ENCODE data around the gene PLCH1. TPM values are rescaled to one million over a fixed set of nuclear protein-coding genes. Genes with fewer than 3 reads are reported as not detected.
A peak's percentile ranks its signal among the peaks of the same experiment; 100 is the strongest.

PLCH1 gene
- total and polyA plus RNA-seq, 2 donors (not counting 1 experiment from before 2014, with no cell fraction given) = 0.27 TPM; not detected in 1

GRCh38 chr3:155746703-155747102 is 1.8 kb upstream of the PLCH1 start:
- Histone ChIP-seq H3K9ac (ENCODE audit: low read length) (no peak overlapping the region), H3K79me2 (ENCODE audit: control insufficient read depth, insufficient read depth, low read length) (no peaks in the 10 kb centered on the region), H3K4me2 (replicated peaks; ENCODE audit: low read depth, low read length, poor library complexity, severe bottlenecking) (no peak overlapping the region), H3K36me3 (replicated peaks in 1 of 2; ENCODE audit: control extremely low read depth in 1 of 2, control insufficient read depth in 1 of 2, extremely low read depth in 1 of 2, insufficient read depth in 2 of 2, low read length in 1 of 2) (no peaks in the 10 kb centered on the region), H3K27me3 (replicated peaks in 1 of 4; ENCODE audit: control extremely low read depth in 1 of 4, control insufficient read depth in 3 of 4, insufficient read depth in 4 of 4, low read length in 3 of 4) (peaks cover 0 to 28% (median 13%) of the 10 kb centered on the region in 4 experiments), H3K9me3 (ENCODE audit: control extremely low read depth in 1 of 3, control insufficient read depth in 2 of 3, insufficient read depth in 1 of 3, low read length in 2 of 3) (no peaks in the 10 kb centered on the region), H3K4me3 (ENCODE audit: control extremely low read depth in 1 of 5, extremely low read depth in 1 of 5, insufficient read depth in 1 of 5, low read depth in 2 of 5, low read length in 4 of 5) (no peak overlapping the region), H4K20me1 (ENCODE audit: control insufficient read depth, insufficient read depth, low read length, poor library complexity, severe bottlenecking) (no peaks in the 10 kb centered on the region), H2AFZ (ENCODE audit: insufficient read depth, low read depth, low read length, poor library complexity, severe bottlenecking) (no peak overlapping the region), H3K27ac (ENCODE audit: low read length in 2 of 2) (no peak overlapping the region), H3K4me1 (ENCODE audit: control insufficient read depth in 2 of 2, insufficient read depth in 2 of 2, low read length in 2 of 2) (peaks cover 9 to 28% of the 10 kb centered on the region in 2 donors)
- Mint-ChIP-seq H3K4me1 (peaks cover 23% of the 10 kb centered on the region), H3K4me3 (no peak overlapping the region), H3K27me3 (peaks cover 14% of the 10 kb centered on the region), H3K27ac (no peak overlapping the region), H3K9me3 (ENCODE audit: insufficient read depth) (no peaks in the 10 kb centered on the region)
- ChIA-PET POLR2A (no interaction called here), CTCF (no interaction called here)
- intact Hi-C loops (cut with micrococcal nuclease) = loop anchor here (5.0 kb wide), 1 partner anchor 126 kb away; the partner anchor contains the start of gene GMPS
- ATAC-seq (ENCODE audit: low read depth) (no peak), DNase-seq (no peak)
- TF ChIP-seq, protein P1, sequence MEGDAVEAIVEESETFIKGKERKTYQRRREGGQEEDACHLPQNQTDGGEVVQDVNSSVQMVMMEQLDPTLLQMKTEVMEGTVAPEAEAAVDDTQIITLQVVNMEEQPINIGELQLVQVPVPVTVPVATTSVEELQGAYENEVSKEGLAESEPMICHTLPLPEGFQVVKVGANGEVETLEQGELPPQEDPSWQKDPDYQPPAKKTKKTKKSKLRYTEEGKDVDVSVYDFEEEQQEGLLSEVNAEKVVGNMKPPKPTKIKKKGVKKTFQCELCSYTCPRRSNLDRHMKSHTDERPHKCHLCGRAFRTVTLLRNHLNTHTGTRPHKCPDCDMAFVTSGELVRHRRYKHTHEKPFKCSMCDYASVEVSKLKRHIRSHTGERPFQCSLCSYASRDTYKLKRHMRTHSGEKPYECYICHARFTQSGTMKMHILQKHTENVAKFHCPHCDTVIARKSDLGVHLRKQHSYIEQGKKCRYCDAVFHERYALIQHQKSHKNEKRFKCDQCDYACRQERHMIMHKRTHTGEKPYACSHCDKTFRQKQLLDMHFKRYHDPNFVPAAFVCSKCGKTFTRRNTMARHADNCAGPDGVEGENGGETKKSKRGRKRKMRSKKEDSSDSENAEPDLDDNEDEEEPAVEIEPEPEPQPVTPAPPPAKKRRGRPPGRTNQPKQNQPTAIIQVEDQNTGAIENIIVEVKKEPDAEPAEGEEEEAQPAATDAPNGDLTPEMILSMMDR (IDR thresholded peaks at IDR 0.05) = no peak
- TF ChIP-seq EZH2 (IDR thresholded peaks at IDR 0.05; ENCODE audit: borderline replicate concordance, insufficient read depth, low read depth, low read length, poor library complexity, severe bottlenecking) = no peak
- no CpG with 5 or more reads among the region's 1 CpG for WGBS (ENCODE audit: insufficient coverage)

- H3K27ac ChIP-seq (ENCODE audit: low read length in 2 of 2) = no peak overlapping the region
- peaks cover 0 to 32% (median 16%) of the 10 kb centered on the region in 4 experiments for H3K27me3 ChIP-seq (replicated peaks in 1 of 4; ENCODE audit: control extremely low read depth in 1 of 4, control insufficient read depth in 3 of 4, insufficient read depth in 4 of 4, low read length in 3 of 4)
- no peaks in the 10 kb centered on the region for H4K20me1 ChIP-seq (ENCODE audit: control insufficient read depth, insufficient read depth, low read length, poor library complexity, severe bottlenecking)
- peak; percentile 23 for DNase-seq
- no peaks in the 10 kb centered on the region for H3K9me3 ChIP-seq (ENCODE audit: control extremely low read depth in 1 of 3, control insufficient read depth in 2 of 3, insufficient read depth in 1 of 3, low read length in 2 of 3)
- ChIA-PET POLR2A (no interaction called here), CTCF (no interaction called here)
- H3K4me2 ChIP-seq (replicated peaks; ENCODE audit: low read depth, low read length, poor library complexity, severe bottlenecking) = peak overlapping the region; percentile 95
- WGBS (ENCODE audit: insufficient coverage) = 33% methylated on average over 12 of the region's 19 CpGs
- H3K9me3 Mint-ChIP-seq (ENCODE audit: insufficient read depth) = no peaks in the 10 kb centered on the region
- no peak overlapping the region for H3K4me3 ChIP-seq (ENCODE audit: control extremely low read depth in 1 of 5, extremely low read depth in 1 of 5, insufficient read depth in 1 of 5, low read depth in 2 of 5, low read length in 4 of 5)
- peaks cover 19% of the 10 kb centered on the region for H3K27me3 Mint-ChIP-seq
- H3K79me2 ChIP-seq (ENCODE audit: control insufficient read depth, insufficient read depth, low read length) = no peaks in the 10 kb centered on the region
- intact Hi-C loops (cut with micrococcal nuclease) = loop anchor here (5.0 kb wide), 1 partner anchor 126 kb away; the partner anchor contains the start of gene GMPS
- no peaks in the 10 kb centered on the region for H3K36me3 ChIP-seq (replicated peaks in 1 of 2; ENCODE audit: control extremely low read depth in 1 of 2, control insufficient read depth in 1 of 2, extremely low read depth in 1 of 2, insufficient read depth in 2 of 2, low read length in 1 of 2)
- no peak overlapping the region for H3K9ac ChIP-seq (ENCODE audit: low read length)
- H3K4me3 Mint-ChIP-seq = peak overlapping the region; percentile 74
- H3K4me1 ChIP-seq (ENCODE audit: control insufficient read depth in 2 of 2, insufficient read depth in 2 of 2, low read length in 2 of 2) = peaks cover 9 to 28% of the 10 kb centered on the region in 2 donors
- H3K27ac Mint-ChIP-seq = no peak overlapping the region
- peaks cover 23% of the 10 kb centered on the region for H3K4me1 Mint-ChIP-seq
- peak overlapping the region; percentile 71 for H2AFZ ChIP-seq (ENCODE audit: insufficient read depth, low read depth, low read length, poor library complexity, severe bottlenecking)
- TF ChIP-seq EZH2 (IDR thresholded peaks at IDR 0.05; ENCODE audit: borderline replicate concordance, insufficient read depth, low read depth, low read length, poor library complexity, severe bottlenecking) = no peak
- TF ChIP-seq, protein P1 (IDR thresholded peaks at IDR 0.05) = no peak
- no peak for ATAC-seq (ENCODE audit: low read depth)
These were observed 1.1 kb upstream of the PLCH1 start for GRCh38 chr3:155745795-155746550.

Data from B cell (primary cell).